HG02759 (cell line): ENCODE data around the gene DPP4.

Experiments
- ATAC-seq: cut with Tn5 transposase; IDR thresholded peaks from one replicate; pipeline ENCODE4 v1.9.1; 2021; ENCODE audit warnings: mild to moderate bottlenecking, moderate library complexity; ENCODE audit not compliant: unreplicated experiment

The DPP4 gene

GRCh38 chr2:162085090-162085891 is 11.3 kb upstream of the DPP4 start:
- no peak for ATAC-seq

GRCh38 chr2:162084536-162084935 is 10.5 kb upstream of the DPP4 start:
- ATAC-seq, result no peak

GRCh38 chr2:162082681-162083080 is 8.7 kb upstream of the DPP4 start:
- no peak for ATAC-seq

GRCh38 chr2:162082036-162082435 is 8.0 kb upstream of the DPP4 start:
- ATAC-seq, result no peak

- ATAC-seq, result no peak
Observed at GRCh38 chr2:162079514-162079913, 5.5 kb upstream of the DPP4 start.

- ATAC-seq, result no peak
Observed at GRCh38 chr2:162075689-162076132, 1.7 kb upstream of the DPP4 start.

GRCh38 chr2:162074928-162075688 is 1.1 kb upstream of the DPP4 start:
- ATAC-seq, result no peak

- ATAC-seq, result peak; percentile 0
Observed at GRCh38 chr2:162074632-162074895, 549 bp upstream of the DPP4 start.

GRCh38 chr2:162072976-162073887 is 783 bp downstream of the DPP4 start:
- ATAC-seq, result no peak

GRCh38 chr2:162072181-162072702 is 1.8 kb downstream of the DPP4 start:
- peak; percentile 43 for ATAC-seq

- ATAC-seq, result no peak
Observed at GRCh38 chr2:162071001-162071400, 3.0 kb downstream of the DPP4 start.

- no peak for ATAC-seq
Observed at GRCh38 chr2:162070228-162070936, 3.6 kb downstream of the DPP4 start.

GRCh38 chr2:162069267-162069903 is 4.6 kb downstream of the DPP4 start:
- ATAC-seq, result no peak

- ATAC-seq, result no peak
Observed at GRCh38 chr2:162067596-162067995, 6.4 kb downstream of the DPP4 start.

GRCh38 chr2:162065767-162066166 is 8.2 kb downstream of the DPP4 start:
- no peak for ATAC-seq

- peak; percentile 45 for ATAC-seq
Observed at GRCh38 chr2:162063899-162064298, 10.1 kb downstream of the DPP4 start.

- ATAC-seq, result no peak
Observed at GRCh38 chr2:162063281-162063680, 10.7 kb downstream of the DPP4 start.

- ATAC-seq, result peak; percentile 13
Observed at GRCh38 chr2:162062559-162062958, 11.5 kb downstream of the DPP4 start.

GRCh38 chr2:162061021-162061420 is 13.0 kb downstream of the DPP4 start:
- no peak for ATAC-seq

- ATAC-seq, result no peak
Observed at GRCh38 chr2:162060532-162060931, 13.5 kb downstream of the DPP4 start.
